Measurements from ENCODE around the gene GPRASP2.
A peak's percentile ranks its signal among the peaks of the same experiment; 100 is the strongest.

The GPRASP2 gene

DNA sequence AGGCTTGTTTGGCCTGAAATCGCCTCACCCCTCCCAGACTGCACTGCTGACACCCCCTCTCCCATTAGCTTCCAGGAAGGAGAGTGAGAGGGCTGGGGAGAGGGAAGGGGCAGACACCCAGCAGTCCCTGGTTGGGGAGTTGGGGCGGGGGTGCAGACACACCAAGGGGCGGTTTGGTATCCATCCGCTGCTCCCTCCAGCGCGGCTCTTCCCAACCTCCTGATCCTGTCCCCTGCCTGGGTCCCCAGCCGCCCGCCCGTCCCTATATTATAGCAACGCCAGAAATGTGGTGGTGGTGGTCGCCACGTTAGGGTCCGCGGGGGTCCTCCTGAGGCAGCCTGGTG is 33.2 kb downstream of the GPRASP2 start:
- no peak for DNase-seq (ENCODE audit: low read depth in 2 of 2)

DNA sequence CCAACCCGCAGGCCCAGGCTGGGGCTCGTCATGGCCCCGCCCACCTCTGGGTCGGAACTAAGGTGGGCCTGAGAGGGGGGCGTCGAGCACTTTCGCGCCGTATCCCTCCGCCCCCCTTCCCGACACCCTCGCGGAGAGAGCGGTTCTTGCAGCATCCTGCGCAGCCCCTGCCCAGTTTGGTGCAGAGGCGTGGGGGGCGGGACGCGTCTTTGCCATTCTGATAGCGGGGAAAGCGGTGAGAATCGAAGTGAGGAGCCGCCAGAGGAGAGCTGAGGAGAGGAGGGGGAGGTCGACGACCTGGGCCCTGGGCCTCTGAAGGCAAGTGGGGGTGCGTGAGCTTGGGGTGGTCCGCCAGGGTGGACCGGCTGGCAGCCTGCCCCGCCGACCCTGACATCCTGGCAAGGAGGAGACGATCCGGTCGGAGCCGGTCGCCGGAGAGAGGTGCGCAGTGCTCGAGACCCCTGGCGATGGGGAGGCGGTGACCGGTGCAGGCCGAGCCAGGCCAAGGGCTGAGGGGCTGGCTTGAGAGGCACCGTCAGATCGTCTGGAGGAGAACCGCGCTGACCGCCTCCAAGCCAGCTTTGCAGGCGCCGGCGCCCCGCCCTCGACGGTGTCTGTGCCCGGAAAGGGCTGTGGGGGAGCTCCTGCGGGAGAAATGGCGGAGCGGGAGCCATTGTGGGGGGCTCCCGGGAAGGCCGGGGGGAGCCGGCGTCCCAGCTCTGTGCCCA is 33.8 kb downstream of the GPRASP2 start:
- no peak for DNase-seq (ENCODE audit: low read depth in 2 of 2)

DNA sequence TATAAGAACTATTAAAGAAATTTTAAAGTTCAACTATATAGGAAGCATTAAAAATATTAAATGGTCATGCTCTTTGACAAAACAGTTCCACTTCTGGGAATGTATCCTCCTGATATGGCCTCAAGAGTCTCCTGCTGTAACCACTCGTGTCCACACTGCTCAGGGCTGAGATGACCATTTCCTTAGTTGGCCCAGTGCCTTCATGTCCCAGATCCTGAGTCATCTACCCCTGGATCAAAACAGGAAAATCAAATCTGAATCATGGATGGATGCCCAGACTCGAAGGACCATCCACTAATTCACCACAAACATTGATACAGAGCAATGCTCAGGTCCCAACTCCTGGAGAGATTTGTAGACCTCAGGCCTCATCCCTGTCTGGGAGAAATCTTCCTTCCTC is 53.0 kb downstream of the GPRASP2 start:
- DNase-seq (ENCODE audit: low read depth in 2 of 2) = peak in 1 of 2 experiments; percentile 19

DNA sequence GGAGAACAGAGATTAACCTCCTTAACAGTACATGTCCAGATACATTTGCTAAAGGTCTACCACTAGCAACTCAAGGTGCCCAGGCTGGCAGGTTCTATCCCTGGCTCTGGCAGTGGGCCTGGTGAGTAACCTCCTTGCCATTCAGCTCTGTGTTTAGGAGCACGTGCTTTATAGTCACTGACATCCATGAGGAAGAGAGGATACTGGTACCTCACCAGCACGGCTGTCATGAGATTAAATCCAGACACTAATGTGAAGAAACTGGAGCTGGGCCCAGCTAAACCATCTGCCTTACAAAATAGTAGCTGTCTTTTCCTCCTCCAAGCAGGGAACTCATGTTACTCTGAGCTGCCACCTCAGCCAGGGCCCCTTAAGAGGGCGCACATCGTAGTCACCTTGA is 53.6 kb downstream of the GPRASP2 start:
- DNase-seq (ENCODE audit: low read depth in 2 of 2) = peak; percentile 13 to 17

DNA sequence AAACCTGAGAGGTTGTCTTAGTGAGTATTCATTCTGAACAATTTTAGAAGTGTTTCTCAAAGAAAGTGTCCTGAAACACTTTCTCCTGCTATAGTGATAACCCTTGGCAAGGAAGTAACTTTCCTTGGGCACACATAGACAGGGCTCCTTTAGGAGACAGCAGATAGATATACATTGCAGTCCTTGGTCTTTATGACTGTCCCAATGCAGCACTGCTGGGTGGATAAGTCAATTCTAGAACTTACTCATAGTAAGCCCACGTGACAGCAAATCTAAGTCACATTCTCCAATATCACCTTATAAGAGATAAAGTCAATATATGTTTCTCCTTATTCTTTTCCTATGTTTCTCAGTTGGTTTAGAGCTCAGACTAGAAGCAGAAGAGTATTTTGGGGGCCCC is 55.0 kb downstream of the GPRASP2 start:
- DNase-seq (ENCODE audit: low read depth in 2 of 2) = no peak
